ENCODE measurements around the gene FSIP2. TPM values are rescaled to one million over a fixed set of nuclear protein-coding genes. Genes with fewer than 3 reads are reported as not detected.

FSIP2 gene
- total RNA-seq, 4 donors from 2014 or later = under 0.01 to 4.3 (median 1.2) TPM

DNA sequence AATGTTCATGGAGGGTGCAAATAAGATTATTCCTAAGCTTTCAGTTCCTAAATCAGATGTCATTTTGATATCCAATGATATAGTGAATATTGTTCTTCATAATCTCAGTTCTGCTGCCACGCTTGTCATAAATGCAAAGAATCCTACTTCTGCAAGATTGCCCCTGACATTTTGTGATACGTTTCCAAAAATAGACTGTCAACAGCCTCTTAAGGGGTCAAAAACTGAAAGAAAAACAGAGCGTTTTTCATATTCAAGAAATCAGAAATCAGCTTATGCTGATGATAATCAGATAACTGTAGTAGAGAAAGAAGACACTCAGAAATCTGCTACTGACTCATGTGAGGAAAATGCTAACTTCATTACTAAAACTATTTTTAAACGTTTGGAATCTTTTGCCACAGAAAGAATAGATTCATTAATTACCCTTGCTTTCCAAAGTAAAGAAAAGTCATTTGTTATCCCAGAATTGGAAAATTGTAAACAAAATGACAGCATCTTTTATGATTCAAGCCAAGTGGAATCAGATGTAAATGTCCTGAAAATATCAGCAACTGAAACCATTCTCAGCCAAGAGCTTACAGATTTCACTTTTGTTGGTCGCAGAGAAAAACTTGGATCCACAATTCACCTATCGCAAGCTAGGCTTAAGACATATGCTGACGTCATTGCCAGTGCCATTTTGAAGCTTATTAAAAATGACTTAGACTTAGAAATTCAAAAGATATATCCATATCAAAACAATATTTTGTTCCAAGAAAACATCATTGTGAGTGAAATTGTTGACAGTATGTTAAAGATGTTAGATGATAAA is 55.1 kb downstream of the FSIP2 start:
- Histone ChIP-seq H3K36me3 (no peaks in the 10 kb centered on the region), H3K27ac (no peak overlapping the region), H3K27me3 (no peaks in the 10 kb centered on the region), H3K4me3 (no peak overlapping the region), H3K9me3 (no peaks in the 10 kb centered on the region), H3K4me1 (no peaks in the 10 kb centered on the region)
- TF ChIP-seq, protein P1, sequence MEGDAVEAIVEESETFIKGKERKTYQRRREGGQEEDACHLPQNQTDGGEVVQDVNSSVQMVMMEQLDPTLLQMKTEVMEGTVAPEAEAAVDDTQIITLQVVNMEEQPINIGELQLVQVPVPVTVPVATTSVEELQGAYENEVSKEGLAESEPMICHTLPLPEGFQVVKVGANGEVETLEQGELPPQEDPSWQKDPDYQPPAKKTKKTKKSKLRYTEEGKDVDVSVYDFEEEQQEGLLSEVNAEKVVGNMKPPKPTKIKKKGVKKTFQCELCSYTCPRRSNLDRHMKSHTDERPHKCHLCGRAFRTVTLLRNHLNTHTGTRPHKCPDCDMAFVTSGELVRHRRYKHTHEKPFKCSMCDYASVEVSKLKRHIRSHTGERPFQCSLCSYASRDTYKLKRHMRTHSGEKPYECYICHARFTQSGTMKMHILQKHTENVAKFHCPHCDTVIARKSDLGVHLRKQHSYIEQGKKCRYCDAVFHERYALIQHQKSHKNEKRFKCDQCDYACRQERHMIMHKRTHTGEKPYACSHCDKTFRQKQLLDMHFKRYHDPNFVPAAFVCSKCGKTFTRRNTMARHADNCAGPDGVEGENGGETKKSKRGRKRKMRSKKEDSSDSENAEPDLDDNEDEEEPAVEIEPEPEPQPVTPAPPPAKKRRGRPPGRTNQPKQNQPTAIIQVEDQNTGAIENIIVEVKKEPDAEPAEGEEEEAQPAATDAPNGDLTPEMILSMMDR (IDR thresholded peaks at IDR 0.05) = no peak
- no peak for TF ChIP-seq POLR2A (IDR thresholded peaks at IDR 0.05)
- no peak for DNase-seq
- intact Hi-C loops (cut with DNase I; ENCODE audit: low total_unique reads) = no loop called here

DNA sequence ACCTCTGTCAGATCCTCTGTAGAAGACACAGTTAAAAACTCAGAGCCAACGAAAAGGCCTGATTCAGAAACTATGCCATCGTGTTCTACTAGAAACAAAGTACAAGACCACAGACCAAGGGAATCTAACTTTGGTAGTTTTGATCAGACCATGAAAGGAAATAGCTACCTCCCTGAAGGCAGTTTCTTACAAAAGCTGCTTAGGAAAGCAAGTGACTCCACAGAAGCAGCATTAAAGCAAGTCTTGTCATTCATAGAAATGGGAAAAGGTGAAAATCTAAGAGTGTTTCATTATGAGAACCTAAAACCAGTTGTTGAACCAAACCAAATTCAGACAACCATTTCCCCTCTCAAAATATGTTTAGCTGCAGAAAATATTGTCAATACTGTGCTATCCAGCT is 58.2 kb downstream of the FSIP2 start:
- no peaks in the 10 kb centered on the region for H3K4me1 ChIP-seq
- no peak overlapping the region for H3K4me3 ChIP-seq
- DNase-seq = no peak
- intact Hi-C loops (cut with DNase I; ENCODE audit: low total_unique reads) = no loop called here
- no peaks in the 10 kb centered on the region for H3K27me3 ChIP-seq
- H3K9me3 ChIP-seq = no peaks in the 10 kb centered on the region
- no peak overlapping the region for H3K27ac ChIP-seq
- H3K36me3 ChIP-seq = no peaks in the 10 kb centered on the region
- TF ChIP-seq, protein P1 (IDR thresholded peaks at IDR 0.05) = no peak
- no peak for TF ChIP-seq POLR2A (IDR thresholded peaks at IDR 0.05)

DNA sequence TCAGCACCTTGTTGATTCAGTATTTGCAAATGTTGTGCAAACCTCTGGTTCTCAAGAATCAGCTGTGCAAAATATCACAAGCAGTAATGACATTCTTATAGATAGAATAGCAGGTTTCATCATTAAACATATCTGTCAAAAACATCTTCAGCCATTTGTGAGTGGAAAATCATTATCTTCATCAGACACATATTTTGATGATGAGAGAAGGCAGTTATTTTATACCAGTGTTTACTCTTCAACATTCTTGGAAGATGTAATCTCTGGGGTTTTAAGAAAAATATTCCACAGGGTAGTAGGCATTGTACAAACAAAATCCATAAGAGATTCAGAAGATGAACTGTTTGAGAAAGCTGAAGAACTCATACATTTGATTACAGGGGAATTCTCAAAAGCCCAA is 64.3 kb downstream of the FSIP2 start:
- H3K27me3 ChIP-seq = no peaks in the 10 kb centered on the region
- no peak overlapping the region for H3K4me3 ChIP-seq
- TF ChIP-seq POLR2A (IDR thresholded peaks at IDR 0.05) = no peak
- TF ChIP-seq, protein P1 (IDR thresholded peaks at IDR 0.05) = no peak
- H3K27ac ChIP-seq = no peak overlapping the region
- H3K4me1 ChIP-seq = no peaks in the 10 kb centered on the region
- no peaks in the 10 kb centered on the region for H3K36me3 ChIP-seq
- intact Hi-C loops (cut with DNase I; ENCODE audit: low total_unique reads) = no loop called here
- H3K9me3 ChIP-seq = no peaks in the 10 kb centered on the region
- DNase-seq = no peak

DNA sequence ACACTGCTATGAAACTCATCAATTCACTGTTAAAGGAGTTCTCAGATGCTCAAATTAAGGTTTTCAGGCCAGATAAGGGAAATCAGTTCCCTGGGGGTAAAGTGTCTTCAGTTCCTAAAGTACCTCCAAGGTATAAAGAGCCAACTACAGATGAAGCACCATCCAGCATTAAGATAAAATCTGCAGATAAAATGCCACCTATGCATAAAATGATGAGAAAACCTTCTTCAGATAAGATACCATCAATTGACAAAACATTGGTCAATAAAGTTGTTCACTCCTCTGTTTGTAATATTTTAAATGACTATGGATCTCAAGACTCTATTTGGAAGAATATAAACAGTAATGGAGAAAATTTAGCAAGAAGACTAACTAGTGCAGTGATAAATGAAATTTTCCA is 68.2 kb downstream of the FSIP2 start:
- DNase-seq = no peak
- Histone ChIP-seq H3K27ac (no peak overlapping the region), H3K36me3 (no peaks in the 10 kb centered on the region), H3K9me3 (no peaks in the 10 kb centered on the region), H3K4me3 (no peak overlapping the region), H3K27me3 (no peaks in the 10 kb centered on the region), H3K4me1 (no peaks in the 10 kb centered on the region)
- TF ChIP-seq POLR2A (IDR thresholded peaks at IDR 0.05) = no peak
- TF ChIP-seq, protein P1 (IDR thresholded peaks at IDR 0.05) = no peak
- intact Hi-C loops (cut with DNase I; ENCODE audit: low total_unique reads) = no loop called here

DNA sequence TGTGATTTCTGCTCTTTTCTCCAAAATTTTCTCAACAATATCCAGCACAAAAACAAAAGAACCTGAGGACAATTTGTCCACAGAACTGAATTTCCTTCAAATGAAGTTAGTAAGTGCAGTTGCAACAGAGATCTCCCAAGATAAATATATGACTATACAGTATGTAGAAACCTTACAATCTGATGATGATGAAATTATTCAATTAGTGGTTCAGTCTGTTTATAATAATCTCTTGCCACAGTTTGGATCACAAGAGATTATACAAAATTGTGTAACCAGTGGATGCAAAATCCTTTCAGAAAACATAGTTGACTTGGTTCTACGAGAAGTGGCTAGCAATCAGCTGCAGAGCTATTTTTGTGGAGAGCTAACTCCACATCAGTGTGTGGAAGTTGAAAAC is 68.7 kb downstream of the FSIP2 start:
- TF ChIP-seq POLR2A (IDR thresholded peaks at IDR 0.05) = no peak
- TF ChIP-seq, protein P1 (IDR thresholded peaks at IDR 0.05) = no peak
- no peak for DNase-seq
- Histone ChIP-seq H3K9me3 (no peaks in the 10 kb centered on the region), H3K27me3 (no peaks in the 10 kb centered on the region), H3K27ac (no peak overlapping the region), H3K36me3 (no peaks in the 10 kb centered on the region), H3K4me1 (no peaks in the 10 kb centered on the region), H3K4me3 (no peak overlapping the region)
- intact Hi-C loops (cut with DNase I; ENCODE audit: low total_unique reads) = no loop called here
